Measurements from ENCODE around the gene SYCP1.

SYCP1 gene

GRCh38 chr1:115035652-115036051 is 181.0 kb downstream of the SYCP1 start:
- H3K27ac ChIP-seq, result no peak overlapping the region
- no peak for TF ChIP-seq CTCF (conservative IDR thresholded peaks at IDR 0.05)

GRCh38 chr1:115036814-115037507 is 182.3 kb downstream of the SYCP1 start:
- no peak for TF ChIP-seq CTCF (conservative IDR thresholded peaks at IDR 0.05)
- no peak overlapping the region for H3K27ac ChIP-seq

GRCh38 chr1:115040501-115040900 is 185.8 kb downstream of the SYCP1 start:
- no peak overlapping the region for H3K27ac ChIP-seq
- peak; percentile 27; the same call in 1 of the 2 replicates for TF ChIP-seq CTCF (conservative IDR thresholded peaks at IDR 0.05)

GRCh38 chr1:115041654-115042053 is 187.0 kb downstream of the SYCP1 start:
- TF ChIP-seq CTCF (conservative IDR thresholded peaks at IDR 0.05), result peak; percentile 77
- no peak overlapping the region for H3K27ac ChIP-seq
